Endothelial cell of umbilical vein (primary cell): ENCODE results near the gene FOLR3. TPM values are rescaled to one million over a fixed set of nuclear protein-coding genes. Genes with fewer than 3 reads are reported as not detected.

Experiments
- BruUV-seq: library from RNA; stranded (reverse); fragments of 400-500 nt; replicated peaks from 2 replicates; lab custom pipeline; 2021; lab: Mats Ljungman, UMichigan
- CTCF ChIA-PET: fragments of 300-600, 350-600 bp; sonication (Branson Sonifier 250); formaldehyde crosslinking; loops from one replicate; lab custom pipeline; 2021; ENCODE audit warnings: antibody characterized with exemption, inconsistent platforms; lab: Charles Lee
- POLR2A ChIA-PET: fragments of 300-600, 350-600 bp; sonication (Branson Sonifier 250); formaldehyde crosslinking; loops from one replicate; lab custom pipeline; 2021; ENCODE audit warnings: antibody characterized with exemption, inconsistent platforms; lab: Charles Lee
- DNase-seq: peaks from one replicate; pipeline ENCODE4 v3.0.0-alpha.2; 2011; ENCODE audit warnings: low read depth, low spot score
- FAIRE-seq: peaks from 2 replicates; lab custom pipeline; 2011; peaks lifted over from hg19 to GRCh38; lab: Jason Lieb, UNC
- H2AFZ ChIP-seq: 2 replicates; pipeline ENCODE4 v1.6.0; 2012; ENCODE audit warnings: low read depth, low read length, control low read depth, inconsistent platforms
- H3K27ac ChIP-seq: 2 replicates; pipeline ENCODE4 v1.5.1; 2011; ENCODE audit warnings: low read depth, mild to moderate bottlenecking, control low read depth, low read length, moderate library complexity; ENCODE audit not compliant: insufficient read depth
- H3K27me3 ChIP-seq, 2 experiments: 2 replicates each; pipeline versions ENCODE4 v1.6.0 to v1.6.1; 2011; ENCODE audit warnings: low read length in 2 of 2, mixed read lengths in 1 of 2; ENCODE audit not compliant: control insufficient read depth in 2 of 2, insufficient read depth in 2 of 2
- H3K36me3 ChIP-seq, 2 experiments: 2 replicates in 1 of 2; 3 replicates in 1 of 2; pipeline ENCODE4 v1.5.1; 2011; ENCODE audit warnings: low read length in 2 of 2, mild to moderate bottlenecking in 1 of 2, moderate library complexity in 1 of 2; ENCODE audit not compliant: control insufficient read depth in 2 of 2, insufficient read depth in 2 of 2; ENCODE audit errors: extremely low read depth in 1 of 2
- H3K4me1 ChIP-seq: 3 replicates; pipeline ENCODE4 v1.5.1; 2011; ENCODE audit warnings: mild to moderate bottlenecking, low read length; ENCODE audit not compliant: control insufficient read depth, insufficient read depth; ENCODE audit errors: extremely low read depth
- H3K4me2 ChIP-seq: 2 replicates; pipeline ENCODE4 v1.6.1; 2011; ENCODE audit warnings: low read length, control low read depth, mixed read lengths; ENCODE audit not compliant: insufficient read depth
- H3K4me3 ChIP-seq, 3 experiments: fragments of 200-600 bp in 1 of 3; sonication (generic), shearing (Covaris generic) in 1 of 3; replicated peaks in 1 of 3; 2 replicates each; pipeline ENCODE4 v1.5.1; 2011 to 2016; ENCODE audit warnings: control low read depth in 3 of 3, low read length in 3 of 3, mild to moderate bottlenecking in 2 of 3, inconsistent platforms in 1 of 3, low read depth in 1 of 3, moderate library complexity in 1 of 3; ENCODE audit not compliant: insufficient read depth in 1 of 3
- H3K79me2 ChIP-seq: 2 replicates; pipeline ENCODE4 v1.6.0; 2012; ENCODE audit warnings: low read length, inconsistent platforms; ENCODE audit not compliant: control insufficient read depth, insufficient read depth
- H3K9ac ChIP-seq: replicated peaks from 2 replicates; pipeline ENCODE3; 2011; ENCODE audit warnings: low read length, control low read depth; ENCODE audit not compliant: insufficient read depth; ENCODE audit errors: extremely low read depth
- H3K9me1 ChIP-seq: replicated peaks from 3 replicates; pipeline ENCODE4 v1.6.0; 2011; ENCODE audit warnings: mild to moderate bottlenecking, low read length; ENCODE audit not compliant: control insufficient read depth, insufficient read depth; ENCODE audit errors: extremely low read depth
- H3K9me3 ChIP-seq: replicated peaks from 2 replicates; pipeline ENCODE4 v1.5.1; 2012; ENCODE audit warnings: low read length, inconsistent platforms; ENCODE audit not compliant: control insufficient read depth, insufficient read depth
- H4K20me1 ChIP-seq: replicated peaks from 2 replicates; pipeline ENCODE3; 2011; ENCODE audit warnings: mild to moderate bottlenecking, low read length; ENCODE audit not compliant: control insufficient read depth, insufficient read depth; ENCODE audit errors: extremely low read depth
- CTCF ChIP-seq, 2 donors: IDR thresholded peaks; 1 replicate in 1 of 2; 2 replicates in 1 of 2; pipeline ENCODE4 v1.5.1; 2011; ENCODE audit warnings: low read length in 2 of 2, mild to moderate bottlenecking in 2 of 2, moderate library complexity in 2 of 2, control low read depth in 1 of 2, inconsistent platforms in 1 of 2, low read depth in 1 of 2; ENCODE audit not compliant: insufficient read depth in 1 of 2; ENCODE audit errors: extremely low read depth in 1 of 2
- EZH2 ChIP-seq: IDR thresholded peaks from 2 replicates; pipeline ENCODE4 v1.6.1; 2012; ENCODE audit warnings: borderline replicate concordance, low read depth, mild to moderate bottlenecking, moderate library complexity, low read length, inconsistent platforms; ENCODE audit not compliant: severe bottlenecking
- FOS ChIP-seq: IDR thresholded peaks from 2 replicates; pipeline ENCODE4 v1.6.1; 2011; ENCODE audit warnings: mild to moderate bottlenecking, low read length, moderate library complexity, borderline replicate concordance; ENCODE audit not compliant: insufficient read depth
- GATA2 ChIP-seq: IDR thresholded peaks from 2 replicates; pipeline ENCODE4 v1.7.0; 2011; ENCODE audit warnings: low read depth, mild to moderate bottlenecking, moderate library complexity, mixed read lengths, low read length; ENCODE audit not compliant: insufficient read length, insufficient read depth
- JUN ChIP-seq: IDR thresholded peaks from 2 replicates; pipeline ENCODE4 v1.6.1; 2011; ENCODE audit warnings: borderline replicate concordance, low read depth; ENCODE audit not compliant: insufficient read length, insufficient read depth
- MAX ChIP-seq: IDR thresholded peaks from 2 replicates; pipeline ENCODE4 v1.6.1; 2011; ENCODE audit not compliant: insufficient read depth, insufficient read length
- MYC ChIP-seq: IDR thresholded peaks from one replicate; pipeline ENCODE4 v1.6.1; 2011; ENCODE audit warnings: mild to moderate bottlenecking, low read depth, low read length
- POLR2A ChIP-seq: IDR thresholded peaks from 2 replicates; pipeline ENCODE4 v1.6.1; 2012; ENCODE audit warnings: low read depth, mild to moderate bottlenecking, control low read depth, low read length
- POLR2AphosphoS5 ChIP-seq: IDR thresholded peaks from 2 replicates; pipeline ENCODE4 v1.6.1; 2012; ENCODE audit warnings: low read depth, mild to moderate bottlenecking, control low read depth, low read length, moderate library complexity; ENCODE audit not compliant: insufficient read depth
- dilution Hi-C: fragments of 300-500 bp; cut with MboI; formaldehyde crosslinking; loops from one replicate; pipeline ENCODE4 v1.15.0; 2019; ENCODE audit warnings: low sequenced_read_pairs; ENCODE audit not compliant: extremely low pct_ligation_motif_present
- intact Hi-C: fragments of 100-400 bp; cut with micrococcal nuclease; formaldehyde crosslinking; loops from one replicate; pipeline ENCODE4 v1.10.0; 2022
- polyA plus RNA-seq, 4 experiments: library from polyadenylated mRNA; depleted of rRNA in 3 of 4; stranded (reverse) in 3 of 4; unstranded in 1 of 4; fragments of >200 nt; gene quantifications; 2 replicates each; pipeline versions ENCODE4 v1.2.1 to v1.2.3, GENCODE V29; 2011 to 2012; ENCODE audit warnings: missing spikeins in 1 of 4
- total RNA-seq: library from RNA; stranded (reverse); gene quantifications from 2 replicates; pipeline ENCODE4 v1.2.3, GENCODE V29; 2021

FOLR3 gene
- total and polyA plus RNA-seq, 2 donors (not counting 3 experiments of a cell fraction or from before 2014, with no cell fraction given): not detected

- Histone ChIP-seq H3K9me1 (no peaks in the 10 kb centered on the region), H3K9ac (no peak overlapping the region)
- dilution Hi-C loops: no loop called here
These were observed 1.2 kb downstream of the FOLR3 start for GRCh38 chr11:72136684-72137262.

GRCh38 chr11:72138821-72139390 lies 3.4 kb downstream of the FOLR3 start:
- ChIA-PET POLR2A (no interaction called here), CTCF (interaction anchor here (2.8 kb wide), 1 partner anchor 114 kb away, joined by 13 read pairs; no protein-coding TSS in a partner anchor)
- no peak for TF ChIP-seq FOS
- TF ChIP-seq CTCF (IDR thresholded peaks at IDR 0.05; ENCODE audit: extremely low read depth in 1 of 2, insufficient read depth in 1 of 2, low read depth in 1 of 2, low read length in 2 of 2): no peak
- no peak for TF ChIP-seq MYC
- TF ChIP-seq EZH2: no peak
- TF ChIP-seq JUN: no peak
- no peak for TF ChIP-seq POLR2A
- TF ChIP-seq MAX: no peak
- no peak for TF ChIP-seq GATA2
- TF ChIP-seq POLR2AphosphoS5: no peak
- Histone ChIP-seq H4K20me1 (no peaks in the 10 kb centered on the region), H3K4me1 (no peaks in the 10 kb centered on the region), H3K9me1 (no peaks in the 10 kb centered on the region), H3K4me3 (no peak overlapping the region), H3K4me2 (no peak overlapping the region), H3K9ac (no peak overlapping the region), H2AFZ (no peak overlapping the region), H3K79me2 (no peaks in the 10 kb centered on the region), H3K27ac (no peak overlapping the region), H3K27me3 (peaks cover 7 to 10% of the 10 kb centered on the region in 2 experiments), H3K36me3 (no peaks in the 10 kb centered on the region), H3K9me3 (no peaks in the 10 kb centered on the region)
- BruUV-seq: no TSS peak
- no peak for DNase-seq
- intact Hi-C loops: no loop called here
- FAIRE-seq: no peak
- dilution Hi-C loops: no loop called here

More at GRCh38 chr11:72136684-72137262, 1.2 kb downstream of the FOLR3 start:
- no peaks in the 10 kb centered on the region for H4K20me1 ChIP-seq
- TF ChIP-seq MAX: no peak
- DNase-seq (no peak), FAIRE-seq (no peak)
- no peak overlapping the region for H2AFZ ChIP-seq
- ChIA-PET POLR2A (no interaction called here), CTCF (interaction anchor here (1.5 to 1.6 kb wide), 2 partner anchors 12 to 112 kb away, joined by 3 to 5 read pairs; no protein-coding TSS in a partner anchor)
- H3K79me2 ChIP-seq: no peaks in the 10 kb centered on the region
- H3K36me3 ChIP-seq: no peaks in the 10 kb centered on the region
- H3K9me3 ChIP-seq: no peaks in the 10 kb centered on the region
- no TSS peak for BruUV-seq
- H3K27ac ChIP-seq: no peak overlapping the region
- peaks cover 5 to 12% of the 10 kb centered on the region in 2 experiments for H3K27me3 ChIP-seq
- H3K4me1 ChIP-seq: no peaks in the 10 kb centered on the region
- no peak overlapping the region for H3K4me2 ChIP-seq
- intact Hi-C loops: no loop called here
- no peak overlapping the region for H3K4me3 ChIP-seq
